CD8-positive, alpha-beta memory T cell (primary cell): ENCODE measurements around the gene UBASH3B. TPM values are rescaled to one million over a fixed set of nuclear protein-coding genes. Genes with fewer than 3 reads are reported as not detected.
"Not testable (repeated sequence)": the region's sequence is repeated elsewhere in the genome, so short reads cannot be mapped to it uniquely, and the experiment has no call there.

Experiments used
- CTCF ChIA-PET: fragments of 350-600 bp; sonication (Branson Sonifier 250); formaldehyde crosslinking; loops from one replicate; lab custom pipeline; 2021; ENCODE audit warnings: antibody characterized with exemption; lab: Charles Lee
- POLR2A ChIA-PET: fragments of 350-600 bp; sonication (Branson Sonifier 250); formaldehyde crosslinking; loops from one replicate; lab custom pipeline; 2021; ENCODE audit warnings: antibody characterized with exemption; lab: Charles Lee
- DNase-seq, 5 donors: peaks; one replicate each; pipeline versions ENCODE4 v3.0.0 to v3.0.0-alpha.2; 2020 to 2022; ENCODE audit warnings: mixed read lengths in 1 of 5
- H3K27ac ChIP-seq: one replicate; pipeline ENCODE4 v1.7.0; 2013; ENCODE audit warnings: low read depth, mild to moderate bottlenecking, low read length, moderate library complexity
- H3K27me3 ChIP-seq: 2 replicates; pipeline ENCODE4 v1.7.0; 2013; ENCODE audit warnings: low read length, mild to moderate bottlenecking; ENCODE audit not compliant: insufficient read depth, poor library complexity, severe bottlenecking
- H3K36me3 ChIP-seq: 2 replicates; pipeline ENCODE4 v1.7.0; 2013; ENCODE audit warnings: mild to moderate bottlenecking, low read length, moderate library complexity; ENCODE audit not compliant: insufficient read depth
- H3K4me1 ChIP-seq: 2 replicates; pipeline ENCODE4 v1.7.0; 2013; ENCODE audit warnings: mild to moderate bottlenecking, low read length, moderate library complexity; ENCODE audit not compliant: insufficient read depth
- H3K4me3 ChIP-seq: 2 replicates; pipeline ENCODE4 v1.7.0; 2013; ENCODE audit warnings: mild to moderate bottlenecking, low read length
- H3K9me3 ChIP-seq: 2 replicates; pipeline ENCODE4 v1.7.0; 2013; ENCODE audit warnings: mild to moderate bottlenecking, low read length
- H3K27ac Mint-ChIP-seq, 8 donors: one replicate each; pipeline ENCODE4 v1.8.0; 2020 to 2021; ENCODE audit warnings: mixed read lengths in 8 of 8, mild to moderate bottlenecking in 6 of 8, inconsistent platforms in 3 of 8, moderate library complexity in 3 of 8
- H3K27me3 Mint-ChIP-seq, 2 donors: one replicate each; pipeline ENCODE4 v1.8.0; 2020 to 2021; ENCODE audit warnings: mixed read lengths in 2 of 2, mild to moderate bottlenecking in 1 of 2, moderate library complexity in 1 of 2
- H3K36me3 Mint-ChIP-seq, 3 donors: one replicate each; pipeline ENCODE4 v1.8.0; 2020 to 2021; ENCODE audit warnings: mixed read lengths in 3 of 3, inconsistent platforms in 1 of 3, mild to moderate bottlenecking in 1 of 3
- H3K4me1 Mint-ChIP-seq, 3 donors: one replicate each; pipeline ENCODE4 v1.8.0; 2020 to 2021; ENCODE audit warnings: mixed read lengths in 3 of 3, inconsistent platforms in 1 of 3, mild to moderate bottlenecking in 1 of 3
- H3K4me3 Mint-ChIP-seq, 7 donors: one replicate each; pipeline ENCODE4 v1.8.0; 2020 to 2021; ENCODE audit warnings: mixed read lengths in 7 of 7, mild to moderate bottlenecking in 6 of 7, moderate library complexity in 4 of 7, inconsistent platforms in 2 of 7
- H3K9me3 Mint-ChIP-seq, 5 donors: one replicate each; pipeline ENCODE4 v1.8.0; 2020 to 2022; ENCODE audit warnings: mixed read lengths in 5 of 5, mild to moderate bottlenecking in 3 of 5, moderate library complexity in 2 of 5, inconsistent platforms in 1 of 5
- polyA plus RNA-seq: library from polyadenylated mRNA; unstranded; fragments of 300-500 nt; fragmentation: Illumina TruSeq; gene quantifications from one replicate; pipeline ENCODE4 v1.2.3, GENCODE V29; 2021
- total RNA-seq, 2 experiments: library from RNA; stranded (reverse); gene quantifications; one replicate each; pipeline ENCODE4 v1.2.3, GENCODE V29; 2021

The UBASH3B gene
- total and polyA plus RNA-seq, 3 experiments from 2014 or later: 12.0 to 36.4 (median 34.6) TPM

DNA sequence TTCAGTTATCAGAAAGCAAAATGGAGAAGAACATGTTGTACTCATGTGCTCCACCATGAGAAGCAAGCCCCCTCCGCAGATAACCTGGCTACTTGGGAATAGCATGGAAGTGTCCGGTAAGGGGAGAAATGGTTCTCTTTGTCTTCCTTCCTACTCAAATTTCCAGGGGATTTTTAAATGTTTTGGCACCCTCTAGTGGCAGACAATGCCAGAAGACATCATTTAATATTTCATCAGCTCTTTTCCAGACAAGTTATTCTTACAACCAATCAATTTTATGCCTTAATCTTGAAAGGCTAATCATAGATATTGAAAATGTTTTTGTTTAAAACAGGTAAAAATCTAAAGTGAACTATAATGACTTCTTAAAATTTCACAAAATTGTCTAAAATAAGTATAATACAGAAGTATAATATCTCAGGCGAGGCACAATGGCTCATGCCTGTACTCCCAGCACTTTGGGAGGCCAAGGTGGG lies 198.5 kb downstream of the UBASH3B start:
- DNase-seq: peak in 4 of 5 donors; percentile 30 to 72 (median 61)
- H3K27me3 Mint-ChIP-seq: no peaks in the 10 kb centered on the region

DNA sequence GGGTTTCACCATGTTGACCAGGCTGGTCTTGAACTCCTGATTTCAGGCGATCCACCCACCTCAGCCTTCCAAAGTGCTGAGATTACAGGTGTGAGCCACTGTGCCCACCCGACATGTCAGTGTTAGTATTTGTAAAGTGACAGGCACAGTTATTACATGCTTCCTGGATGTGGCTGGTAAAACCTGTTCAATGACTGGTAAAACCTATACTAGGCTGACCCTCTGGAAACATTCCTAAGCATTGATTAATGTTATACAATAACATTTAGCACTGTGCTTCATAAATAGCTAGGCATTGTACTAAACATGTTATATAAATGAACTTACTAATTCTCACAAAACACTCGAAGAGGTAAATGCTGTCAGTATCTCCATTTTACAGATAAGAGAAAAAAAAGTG lies 206.1 kb downstream of the UBASH3B start:
- H3K27me3 Mint-ChIP-seq: no peaks in the 10 kb centered on the region
- peaks cover 14 to 82% (median 33%) of the 10 kb centered on the region in 3 donors for H3K36me3 Mint-ChIP-seq
- H3K36me3 ChIP-seq: peaks cover 12% of the 10 kb centered on the region
- no peak overlapping the region for H3K4me3 ChIP-seq
- ChIA-PET CTCF (interaction anchor here (1.1 to 3.6 kb wide), 4 partner anchors 9 to 161 kb away, joined by 3 to 14 read pairs (median 7); no protein-coding TSS in a partner anchor), POLR2A (no interaction called here)
- H3K4me1 Mint-ChIP-seq: peaks cover 3 to 19% (median 12%) of the 10 kb centered on the region in 3 donors
- peaks cover under 1% of the 10 kb centered on the region for H3K4me1 ChIP-seq
- no peaks in the 10 kb centered on the region for H3K9me3 ChIP-seq
- H3K4me3 Mint-ChIP-seq: no peak overlapping the region
- no peaks in the 10 kb centered on the region for H3K9me3 Mint-ChIP-seq
- H3K27ac ChIP-seq: no peak overlapping the region
- H3K27me3 ChIP-seq: no peaks in the 10 kb centered on the region
- no peak for DNase-seq
- peak overlapping the region in 3 of 8 donors; percentile 2 to 57 (median 6) for H3K27ac Mint-ChIP-seq

More for the DNA sequence above, 198.5 kb downstream of the UBASH3B start:
- no peaks in the 10 kb centered on the region for H3K27me3 ChIP-seq
- CTCF ChIA-PET: interaction anchor here (0.6 to 8.1 kb wide), 36 partner anchors 8 to 275 kb away, joined by 3 to 166 read pairs (median 4); partner anchors contain the start of genes CRTAM and UBASH3B
- no peak overlapping the region for H3K27ac ChIP-seq
- POLR2A ChIA-PET: interaction anchor here (0.7 to 5.8 kb wide), 6 partner anchors 10 to 176 kb away, joined by 3 to 99 read pairs (median 7); partner anchors contain the start of gene CRTAM
- H3K9me3 Mint-ChIP-seq: no peaks in the 10 kb centered on the region
- no peak overlapping the region for H3K4me3 Mint-ChIP-seq
- peaks cover 51% of the 10 kb centered on the region for H3K4me1 ChIP-seq
- H3K4me3 ChIP-seq: no peak overlapping the region
- H3K36me3 ChIP-seq: no peaks in the 10 kb centered on the region
- H3K9me3 ChIP-seq: no peaks in the 10 kb centered on the region
- peaks cover 3 to 72% (median 31%) of the 10 kb centered on the region in 3 donors for H3K36me3 Mint-ChIP-seq
- H3K4me1 Mint-ChIP-seq: peaks cover 51 to 64% (median 62%) of the 10 kb centered on the region in 3 donors
- H3K27ac Mint-ChIP-seq: peak overlapping the region in 6 of 8 donors; percentile 32 to 75 (median 52)

DNA sequence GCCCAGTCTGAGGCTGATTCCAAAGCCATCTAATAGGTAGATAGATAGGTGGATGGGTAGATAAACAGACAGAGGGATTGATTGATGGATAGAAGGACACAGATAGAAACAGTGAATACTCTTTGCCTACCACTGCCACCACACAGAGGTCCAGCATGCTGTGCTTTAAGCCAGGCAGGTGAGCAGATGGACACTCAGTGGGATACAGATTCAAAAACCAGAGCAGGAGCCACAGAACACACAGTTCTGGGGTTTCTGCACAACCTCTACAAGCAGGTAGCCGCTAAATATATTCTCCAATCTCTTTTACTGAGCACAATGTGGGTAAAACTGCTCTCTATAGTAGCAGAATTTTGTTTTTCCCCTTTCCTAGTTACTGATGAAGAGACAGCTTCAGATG lies 206.6 kb downstream of the UBASH3B start:
- no peak for DNase-seq
- Mint-ChIP-seq H3K4me3 (no peak overlapping the region), H3K36me3 (peaks cover 17 to 82% (median 36%) of the 10 kb centered on the region in 3 donors), H3K4me1 (peaks cover 0 to 15% (median 8%) of the 10 kb centered on the region in 3 donors), H3K27ac (peak overlapping the region in 4 of 8 donors; percentile 1 to 57 (median 4)), H3K9me3 (no peaks in the 10 kb centered on the region), H3K27me3 (no peaks in the 10 kb centered on the region)
- no peaks in the 10 kb centered on the region for H3K9me3 ChIP-seq
- ChIA-PET POLR2A (interaction anchor here (0.9 kb wide), 1 partner anchor 200 kb away, joined by 3 read pairs; the partner anchor contains the start of gene HSPA8), CTCF (interaction anchor here (1.0 to 2.9 kb wide), 6 partner anchors 9 to 197 kb away, joined by 3 to 15 read pairs (median 6); no protein-coding TSS in a partner anchor)
- H3K4me3 ChIP-seq: no peak overlapping the region
- no peaks in the 10 kb centered on the region for H3K4me1 ChIP-seq
- H3K36me3 ChIP-seq: peaks cover 13% of the 10 kb centered on the region
- no peak overlapping the region for H3K27ac ChIP-seq
- H3K27me3 ChIP-seq: no peaks in the 10 kb centered on the region

DNA sequence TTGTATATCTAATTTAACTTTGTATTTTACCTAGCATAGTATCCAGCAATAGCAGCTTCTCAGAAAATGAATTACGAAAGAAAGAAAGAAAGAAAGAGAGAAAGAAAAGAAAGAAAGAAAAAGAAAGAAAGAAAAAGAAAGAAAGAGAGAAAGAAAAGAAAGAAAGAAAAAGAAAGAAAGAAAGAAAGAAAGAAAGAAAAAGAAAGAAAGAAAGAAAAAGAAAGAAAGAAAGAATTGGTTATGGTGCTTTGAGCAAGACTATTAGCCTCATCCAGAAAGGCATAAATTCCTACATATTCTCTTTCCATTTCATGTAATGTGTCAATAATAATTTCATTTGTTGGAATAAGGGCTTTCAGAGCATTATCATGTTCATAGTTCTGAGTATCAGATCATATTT lies 207.6 kb downstream of the UBASH3B start:
- H3K4me3 Mint-ChIP-seq, H3K9me3 ChIP-seq, H3K27me3 ChIP-seq, H3K9me3 Mint-ChIP-seq, H3K4me3 ChIP-seq, DNase-seq, H3K27me3 Mint-ChIP-seq, H3K27ac ChIP-seq, H3K4me1 ChIP-seq, H3K4me1 Mint-ChIP-seq: not testable (repeated sequence)
- peak overlapping the region in 2 of 8 donors; percentile 34 to 55 for H3K27ac Mint-ChIP-seq
- CTCF ChIA-PET: interaction anchor here (0.6 to 2.9 kb wide), 14 partner anchors 10 to 207 kb away, joined by 3 to 21 read pairs (median 6); no protein-coding TSS in a partner anchor
- H3K36me3 Mint-ChIP-seq: peaks cover 27 to 84% (median 43%) of the 10 kb centered on the region in 3 donors
- H3K36me3 ChIP-seq: peaks cover 18% of the 10 kb centered on the region
- POLR2A ChIA-PET: interaction anchor here (0.9 kb wide), 1 partner anchor 199 kb away, joined by 3 read pairs; the partner anchor contains the start of gene HSPA8

DNA sequence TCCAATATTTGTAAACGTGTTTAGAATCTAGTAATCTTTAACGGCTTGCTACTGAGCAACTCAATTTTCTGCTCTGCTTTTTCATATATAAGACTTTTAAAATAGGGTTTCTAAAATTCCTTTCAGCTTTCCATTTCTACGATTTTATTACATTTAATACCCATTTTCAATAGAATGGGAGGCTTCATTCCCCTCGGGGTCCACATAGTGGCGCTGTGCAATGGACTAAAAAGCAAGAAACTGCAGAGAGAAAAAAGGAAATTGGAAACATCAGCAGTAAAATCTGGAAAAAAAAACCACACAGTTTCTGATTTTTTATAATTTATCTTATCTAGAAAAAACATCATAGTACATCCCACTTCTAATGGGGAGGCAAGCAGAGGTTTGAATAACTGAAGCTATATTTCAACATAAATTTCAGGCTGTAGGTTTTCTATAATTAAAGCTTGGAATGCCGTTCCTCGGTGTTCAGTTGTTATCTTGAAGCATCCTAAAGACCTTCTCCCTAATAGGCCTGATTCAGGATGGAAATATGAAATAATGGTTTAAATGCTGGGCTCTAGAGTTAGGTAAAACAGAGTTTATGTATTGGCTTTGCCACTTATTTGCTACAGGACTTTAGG lies 208.3 kb downstream of the UBASH3B start:
- Mint-ChIP-seq H3K27me3 (no peaks in the 10 kb centered on the region), H3K9me3 (no peaks in the 10 kb centered on the region), H3K4me3 (no peak overlapping the region), H3K36me3 (peaks cover 28 to 82% (median 43%) of the 10 kb centered on the region in 3 donors), H3K4me1 (peaks cover 0 to 10% (median 4%) of the 10 kb centered on the region in 3 donors), H3K27ac (peak overlapping the region in 1 of 8 donors; percentile 70)
- ChIA-PET POLR2A (no interaction called here), CTCF (interaction anchor here (0.6 to 2.9 kb wide), 14 partner anchors 10 to 206 kb away, joined by 3 to 21 read pairs (median 5); no protein-coding TSS in a partner anchor)
- Histone ChIP-seq H3K9me3 (no peaks in the 10 kb centered on the region), H3K36me3 (peaks cover 18% of the 10 kb centered on the region), H3K4me1 (no peaks in the 10 kb centered on the region), H3K4me3 (no peak overlapping the region), H3K27me3 (no peaks in the 10 kb centered on the region), H3K27ac (no peak overlapping the region)
- DNase-seq: peak in 1 of 5 donors; percentile 53

Other genes with a start within 250 kb of the UBASH3B start
- 10 to 100 TPM; 71.9 to 72.1 TPM for gene CRTAM, start 182.8 kb downstream of the UBASH3B start, total RNA-seq
- 65.0 TPM for gene CRTAM, start 182.8 kb downstream of the UBASH3B start, polyA plus RNA-seq
- gene JHY, start 227.0 kb downstream of the UBASH3B start, total RNA-seq: 1 to 10 TPM; 4.3 to 4.9 TPM
- gene JHY, start 227.0 kb downstream of the UBASH3B start, polyA plus RNA-seq: 7.6 TPM